ENCODE data around the gene DLG2. TPM values are rescaled to one million over a fixed set of nuclear protein-coding genes. Genes with fewer than 3 reads are reported as not detected.

Gene DLG2
- total and polyA plus RNA-seq, 7 donors: 0.23 to 5.3 (median 3.4) TPM

DNA sequence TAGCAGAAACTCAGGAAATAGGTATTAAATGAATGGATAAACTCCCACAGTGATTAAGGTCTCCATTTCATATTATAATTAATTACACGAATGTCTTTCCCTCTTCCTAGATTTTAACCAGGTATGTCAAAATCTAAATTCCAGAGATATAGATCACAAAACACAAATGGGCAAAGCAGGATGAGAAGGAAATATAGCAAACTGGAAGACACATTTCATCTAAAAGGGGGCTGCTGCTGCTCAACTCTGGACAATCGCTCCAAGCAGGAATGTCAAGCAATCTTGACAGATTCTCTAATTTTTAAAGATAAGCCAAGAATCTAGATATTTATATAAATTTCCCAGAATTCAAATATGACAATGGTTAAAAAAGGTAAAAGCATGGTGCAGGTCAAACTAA is 1786.8 kb downstream of the DLG2 start:
- H3K9me3 ChIP-seq: no peaks in the 10 kb centered on the region
- DNase-seq (no peak), ATAC-seq (no peak)
- TF ChIP-seq CTCF (IDR thresholded peaks at IDR 0.05): no peak
- intact Hi-C loops (cut with DNase I): no loop called here
- H3K27ac ChIP-seq: no peak overlapping the region
- no peaks in the 10 kb centered on the region for H3K27me3 ChIP-seq (ENCODE audit: insufficient read depth in 3 of 3, low read length in 2 of 3)
- H3K4me1 ChIP-seq: no peaks in the 10 kb centered on the region
- H3K36me3 ChIP-seq (ENCODE audit: insufficient read depth in 1 of 2, low read depth in 1 of 2): no peaks in the 10 kb centered on the region
- 47 to 92% (median 87%) methylated on average over 2 of the region's 2 CpGs for WGBS, 3 donors
- H3K4me3 ChIP-seq: no peak overlapping the region

DNA sequence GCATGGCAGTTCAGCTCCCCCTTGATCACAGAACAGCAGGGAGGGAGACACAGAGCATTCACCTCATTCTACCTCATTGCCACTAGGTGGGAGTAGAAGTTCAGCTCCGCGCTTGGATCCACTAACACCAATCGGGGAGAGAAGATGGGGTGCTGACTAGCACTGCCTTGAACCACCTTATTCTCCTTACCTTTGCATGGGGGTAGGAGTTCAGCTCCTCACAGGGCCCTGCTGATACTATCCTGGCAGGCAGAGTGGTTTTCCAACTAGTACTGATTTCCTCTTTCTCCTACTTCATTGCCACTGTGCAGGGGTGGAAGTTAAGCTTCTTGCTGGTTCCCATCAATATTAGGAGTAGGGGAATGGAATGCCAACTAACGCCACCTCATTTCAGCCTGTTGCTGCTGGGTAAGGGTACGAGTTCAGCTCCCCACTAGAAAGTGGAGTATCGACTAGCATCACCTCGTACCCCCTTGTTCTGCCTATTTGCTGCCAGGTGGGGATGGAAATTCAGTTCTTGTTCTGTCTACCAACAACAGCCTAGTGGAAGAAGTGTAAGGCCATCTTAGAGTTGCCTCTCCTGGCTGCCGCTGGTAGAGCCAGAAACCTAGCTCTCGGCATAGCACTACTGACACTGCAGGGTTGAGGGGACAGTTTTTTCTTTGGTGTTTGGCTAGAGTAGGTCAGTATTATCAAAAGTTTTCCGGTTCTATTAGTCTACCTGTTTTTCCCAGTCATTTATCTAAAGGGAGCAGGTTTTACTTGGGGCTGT is 1790.1 kb downstream of the DLG2 start:
- no peak overlapping the region for H3K27ac ChIP-seq
- no peak overlapping the region for H3K4me3 ChIP-seq
- no peaks in the 10 kb centered on the region for H3K9me3 ChIP-seq
- no peaks in the 10 kb centered on the region for H3K4me1 ChIP-seq
- H3K27me3 ChIP-seq (ENCODE audit: insufficient read depth in 3 of 3, low read length in 2 of 3): no peaks in the 10 kb centered on the region
- ATAC-seq (peak in 1 of 4 donors; percentile 27), DNase-seq (peak in 1 of 2 donors; percentile 19)
- intact Hi-C loops (cut with DNase I): no loop called here
- WGBS, 3 donors: 60 to 64% (median 63%) methylated on average over 10 of the region's 10 CpGs
- peak; percentile 29 for TF ChIP-seq CTCF (IDR thresholded peaks at IDR 0.05)
- no peaks in the 10 kb centered on the region for H3K36me3 ChIP-seq (ENCODE audit: insufficient read depth in 1 of 2, low read depth in 1 of 2)

- no peaks in the 10 kb centered on the region for H3K4me1 ChIP-seq
- H3K27me3 ChIP-seq (ENCODE audit: insufficient read depth in 3 of 3, low read length in 2 of 3): no peaks in the 10 kb centered on the region
- no peaks in the 10 kb centered on the region for H3K36me3 ChIP-seq (ENCODE audit: insufficient read depth in 1 of 2, low read depth in 1 of 2)
- TF ChIP-seq CTCF (IDR thresholded peaks at IDR 0.05): no peak
- H3K9me3 ChIP-seq: no peaks in the 10 kb centered on the region
- ATAC-seq (no peak), DNase-seq (no peak)
- H3K4me3 ChIP-seq: no peak overlapping the region
- intact Hi-C loops (cut with DNase I): no loop called here
- H3K27ac ChIP-seq: no peak overlapping the region
Measured at GRCh38 chr11:83836065-83836464, 1791.1 kb downstream of the DLG2 start.

DNA sequence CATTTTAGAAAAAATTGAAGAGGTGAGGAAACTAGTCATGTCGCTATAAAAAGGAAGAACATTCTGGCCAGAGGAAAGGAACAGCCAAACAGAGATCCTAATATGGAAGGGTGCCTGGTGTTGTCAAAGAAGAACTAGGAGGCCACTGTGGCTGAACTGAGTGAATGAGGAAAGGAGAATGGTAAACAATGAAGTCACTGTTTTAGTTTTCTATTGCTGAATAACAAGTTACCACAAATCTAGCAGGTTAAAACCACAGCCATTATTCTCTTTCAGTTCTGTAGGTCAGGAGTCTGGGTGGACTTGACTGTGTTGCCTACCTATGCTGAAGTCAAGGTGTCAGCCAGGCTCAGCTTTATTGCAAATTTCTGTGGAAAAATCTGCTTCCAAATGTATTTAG is 1791.7 kb downstream of the DLG2 start:
- Histone ChIP-seq H3K4me3 (no peak overlapping the region), H3K27ac (no peak overlapping the region), H3K4me1 (no peaks in the 10 kb centered on the region), H3K9me3 (no peaks in the 10 kb centered on the region), H3K36me3 (ENCODE audit: insufficient read depth in 1 of 2, low read depth in 1 of 2) (no peaks in the 10 kb centered on the region), H3K27me3 (ENCODE audit: insufficient read depth in 3 of 3, low read length in 2 of 3) (no peaks in the 10 kb centered on the region)
- DNase-seq: no peak
- 45 to 52% (median 48%) methylated on average over 1 of the region's 1 CpG for WGBS, 3 donors
- intact Hi-C loops (cut with DNase I): no loop called here
- no peak for TF ChIP-seq CTCF (IDR thresholded peaks at IDR 0.05)
- no peak for ATAC-seq

- no peak for TF ChIP-seq CTCF (IDR thresholded peaks at IDR 0.05)
- Histone ChIP-seq H3K9me3 (no peaks in the 10 kb centered on the region), H3K27me3 (ENCODE audit: insufficient read depth in 3 of 3, low read length in 2 of 3) (no peaks in the 10 kb centered on the region), H3K36me3 (ENCODE audit: insufficient read depth in 1 of 2, low read depth in 1 of 2) (no peaks in the 10 kb centered on the region), H3K4me3 (no peak overlapping the region), H3K27ac (no peak overlapping the region), H3K4me1 (no peaks in the 10 kb centered on the region)
- no peak for ATAC-seq
- no peak for DNase-seq
- intact Hi-C loops (cut with DNase I): no loop called here
Measured at GRCh38 chr11:83831929-83832328, 1795.2 kb downstream of the DLG2 start.
